ENCODE measurements around the gene ZNF689. TPM values are rescaled to one million over a fixed set of nuclear protein-coding genes. Genes with fewer than 3 reads are reported as not detected.

ZNF689 gene
- total and polyA plus RNA-seq, 2 of the 13 experiments (the other 11 are each of a cell fraction or from before 2014, with no cell fraction given) = 9.7 to 19.5 TPM

GRCh38 chr16:30656974-30657865 lies 47.0 kb upstream of the ZNF689 start (continued):
- TF ChIP-seq POLR2G (IDR thresholded peaks at IDR 0.05; ENCODE audit: low read depth, low read length) (peak; percentile 62), NFIB (CRISPR knock-in tag; IDR thresholded peaks at IDR 0.05; ENCODE audit: borderline replicate concordance) (no peak), HDAC1 (CRISPR knock-in tag; IDR thresholded peaks at IDR 0.05) (no peak), HOXA5 (CRISPR knock-in tag; IDR thresholded peaks at IDR 0.05) (0 out of 2 replicates have a peak, but pooled peaks have one; percentile 14), EP300 (IDR thresholded peaks at IDR 0.05; ENCODE audit: low read depth in 2 of 2, low read length in 2 of 2) (no peak), EP300 (CRISPR knock-in tag; IDR thresholded peaks at IDR 0.05; ENCODE audit: borderline replicate concordance) (no peak; the same call in 1 of the 2 replicates), SP2 (CRISPR knock-in tag; IDR thresholded peaks at IDR 0.05) (no peak), ARNTL (CRISPR knock-in tag; IDR thresholded peaks at IDR 0.05) (no peak), PHF20 (CRISPR knock-in tag; IDR thresholded peaks at IDR 0.05) (no peak), NRL (CRISPR knock-in tag; IDR thresholded peaks at IDR 0.05; ENCODE audit: borderline replicate concordance) (0 out of 2 replicates have a peak, but pooled peaks have one; percentile 61), MEF2D (CRISPR knock-in tag; IDR thresholded peaks at IDR 0.05) (no peak), NCOR1 (IDR thresholded peaks at IDR 0.05; ENCODE audit: borderline replicate concordance, low read length) (no peak), ZFP82 (CRISPR knock-in tag; IDR thresholded peaks at IDR 0.05; ENCODE audit: borderline replicate concordance) (no peak), ZKSCAN1 (IDR thresholded peaks at IDR 0.05; ENCODE audit: low read length) (no peak), GFI1 (CRISPR knock-in tag; IDR thresholded peaks at IDR 0.05; ENCODE audit: borderline replicate concordance) (no peak), PHF21A (CRISPR knock-in tag; IDR thresholded peaks at IDR 0.05) (no peak; the same call in 1 of the 2 replicates), ZFP91 (CRISPR knock-in tag; IDR thresholded peaks at IDR 0.05; ENCODE audit: borderline replicate concordance) (no peak)
- TF ChIP-seq, protein P1, sequence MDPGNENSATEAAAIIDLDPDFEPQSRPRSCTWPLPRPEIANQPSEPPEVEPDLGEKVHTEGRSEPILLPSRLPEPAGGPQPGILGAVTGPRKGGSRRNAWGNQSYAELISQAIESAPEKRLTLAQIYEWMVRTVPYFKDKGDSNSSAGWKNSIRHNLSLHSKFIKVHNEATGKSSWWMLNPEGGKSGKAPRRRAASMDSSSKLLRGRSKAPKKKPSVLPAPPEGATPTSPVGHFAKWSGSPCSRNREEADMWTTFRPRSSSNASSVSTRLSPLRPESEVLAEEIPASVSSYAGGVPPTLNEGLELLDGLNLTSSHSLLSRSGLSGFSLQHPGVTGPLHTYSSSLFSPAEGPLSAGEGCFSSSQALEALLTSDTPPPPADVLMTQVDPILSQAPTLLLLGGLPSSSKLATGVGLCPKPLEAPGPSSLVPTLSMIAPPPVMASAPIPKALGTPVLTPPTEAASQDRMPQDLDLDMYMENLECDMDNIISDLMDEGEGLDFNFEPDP (CRISPR knock-in tag; conservative IDR thresholded peaks at IDR 0.05) = no peak
- TF ChIP-seq, protein P2, sequence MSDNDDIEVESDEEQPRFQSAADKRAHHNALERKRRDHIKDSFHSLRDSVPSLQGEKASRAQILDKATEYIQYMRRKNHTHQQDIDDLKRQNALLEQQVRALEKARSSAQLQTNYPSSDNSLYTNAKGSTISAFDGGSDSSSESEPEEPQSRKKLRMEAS (IDR thresholded peaks at IDR 0.05) = no peak
- TF ChIP-seq, protein P3, sequence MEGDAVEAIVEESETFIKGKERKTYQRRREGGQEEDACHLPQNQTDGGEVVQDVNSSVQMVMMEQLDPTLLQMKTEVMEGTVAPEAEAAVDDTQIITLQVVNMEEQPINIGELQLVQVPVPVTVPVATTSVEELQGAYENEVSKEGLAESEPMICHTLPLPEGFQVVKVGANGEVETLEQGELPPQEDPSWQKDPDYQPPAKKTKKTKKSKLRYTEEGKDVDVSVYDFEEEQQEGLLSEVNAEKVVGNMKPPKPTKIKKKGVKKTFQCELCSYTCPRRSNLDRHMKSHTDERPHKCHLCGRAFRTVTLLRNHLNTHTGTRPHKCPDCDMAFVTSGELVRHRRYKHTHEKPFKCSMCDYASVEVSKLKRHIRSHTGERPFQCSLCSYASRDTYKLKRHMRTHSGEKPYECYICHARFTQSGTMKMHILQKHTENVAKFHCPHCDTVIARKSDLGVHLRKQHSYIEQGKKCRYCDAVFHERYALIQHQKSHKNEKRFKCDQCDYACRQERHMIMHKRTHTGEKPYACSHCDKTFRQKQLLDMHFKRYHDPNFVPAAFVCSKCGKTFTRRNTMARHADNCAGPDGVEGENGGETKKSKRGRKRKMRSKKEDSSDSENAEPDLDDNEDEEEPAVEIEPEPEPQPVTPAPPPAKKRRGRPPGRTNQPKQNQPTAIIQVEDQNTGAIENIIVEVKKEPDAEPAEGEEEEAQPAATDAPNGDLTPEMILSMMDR (CRISPR knock-in tag; IDR thresholded peaks at IDR 0.05) = no peak
- TF ChIP-seq, protein P4, sequence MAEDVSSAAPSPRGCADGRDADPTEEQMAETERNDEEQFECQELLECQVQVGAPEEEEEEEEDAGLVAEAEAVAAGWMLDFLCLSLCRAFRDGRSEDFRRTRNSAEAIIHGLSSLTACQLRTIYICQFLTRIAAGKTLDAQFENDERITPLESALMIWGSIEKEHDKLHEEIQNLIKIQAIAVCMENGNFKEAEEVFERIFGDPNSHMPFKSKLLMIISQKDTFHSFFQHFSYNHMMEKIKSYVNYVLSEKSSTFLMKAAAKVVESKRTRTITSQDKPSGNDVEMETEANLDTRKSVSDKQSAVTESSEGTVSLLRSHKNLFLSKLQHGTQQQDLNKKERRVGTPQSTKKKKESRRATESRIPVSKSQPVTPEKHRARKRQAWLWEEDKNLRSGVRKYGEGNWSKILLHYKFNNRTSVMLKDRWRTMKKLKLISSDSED (CRISPR knock-in tag; IDR thresholded peaks at IDR 0.05) = no peak
- TF ChIP-seq, protein P5, sequence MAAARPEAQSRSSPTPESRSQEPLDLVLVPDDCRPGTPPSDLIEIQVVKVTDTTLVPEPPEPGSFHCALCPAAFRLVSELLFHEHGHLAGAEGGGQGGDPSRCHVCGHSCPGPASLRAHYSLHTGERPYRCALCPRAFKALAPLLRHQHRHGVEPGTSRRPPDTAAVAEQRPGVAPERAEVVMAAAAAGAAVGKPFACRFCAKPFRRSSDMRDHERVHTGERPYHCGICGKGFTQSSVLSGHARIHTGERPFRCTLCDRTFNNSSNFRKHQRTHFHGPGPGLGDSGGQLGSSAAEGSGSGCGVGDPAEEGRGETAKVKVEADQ (CRISPR knock-in tag; IDR thresholded peaks at IDR 0.05; ENCODE audit: borderline replicate concordance) = no peak

All from HepG2 (cell line).